T-helper 2 cell treated with Interferon-gamma antibody and Interleukin-4, amounts not matched to agents 100 ng/mL and 5 ng/mL, for 36 hours (primary cell): ENCODE data around the gene DYSF. TPM values are rescaled to one million over a fixed set of nuclear protein-coding genes. Genes with fewer than 3 reads are reported as not detected.

Experiments
- intact Hi-C: fragments of 100-400 bp; cut with micrococcal nuclease; formaldehyde crosslinking; loops from one replicate; pipeline ENCODE4 v1.15.1; 2023
- total RNA-seq: library from RNA; stranded (reverse); gene quantifications from 2 replicates; pipeline ENCODE4 v1.2.3, GENCODE V29; 2022

The DYSF gene
- total RNA-seq, 1 donor from 2014 or later: not detected

DNA sequence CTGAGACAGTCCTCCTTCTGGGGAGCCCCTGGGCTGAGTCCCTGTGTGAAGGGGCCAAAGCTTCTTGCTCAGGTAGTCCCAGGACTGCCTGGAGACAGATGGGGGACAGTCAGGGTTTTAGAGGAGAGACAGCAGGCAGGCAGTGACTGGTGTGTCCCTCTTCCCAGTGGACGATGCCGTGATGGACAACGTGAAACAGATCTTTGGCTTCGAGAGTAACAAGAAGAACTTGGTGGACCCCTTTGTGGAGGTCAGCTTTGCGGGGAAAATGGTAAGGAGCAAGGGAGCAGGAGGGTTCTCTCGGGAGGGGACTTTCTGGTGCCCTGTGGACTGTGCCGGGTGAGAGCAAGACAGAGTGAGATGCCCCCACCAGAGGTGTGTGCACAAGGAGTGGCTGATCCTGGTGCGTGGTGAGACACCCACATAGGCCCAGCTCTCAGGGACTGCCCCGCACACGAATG is 74.8 kb downstream of the DYSF start:
- intact Hi-C loops: no loop called here

DNA sequence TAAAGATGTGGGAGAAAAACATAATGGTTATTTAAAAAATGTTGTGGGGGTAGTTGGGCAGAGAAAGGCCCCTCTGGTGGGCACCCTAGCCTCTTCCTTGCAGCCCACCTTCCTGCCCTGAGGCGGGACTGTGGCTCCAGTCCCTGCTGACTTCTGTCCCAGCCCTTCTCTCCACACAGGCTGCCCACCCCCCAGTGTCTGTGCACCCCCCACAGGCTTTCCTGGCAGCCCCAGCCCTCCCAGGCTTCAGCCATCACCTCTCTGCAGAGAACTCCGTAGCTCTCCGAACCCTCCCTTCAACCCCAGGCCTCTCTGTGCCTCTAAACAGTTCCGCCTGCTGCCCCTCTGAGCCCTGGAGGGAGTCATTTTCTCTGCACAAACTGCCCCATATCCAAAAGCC is 75.4 kb downstream of the DYSF start:
- intact Hi-C loops: no loop called here

DNA sequence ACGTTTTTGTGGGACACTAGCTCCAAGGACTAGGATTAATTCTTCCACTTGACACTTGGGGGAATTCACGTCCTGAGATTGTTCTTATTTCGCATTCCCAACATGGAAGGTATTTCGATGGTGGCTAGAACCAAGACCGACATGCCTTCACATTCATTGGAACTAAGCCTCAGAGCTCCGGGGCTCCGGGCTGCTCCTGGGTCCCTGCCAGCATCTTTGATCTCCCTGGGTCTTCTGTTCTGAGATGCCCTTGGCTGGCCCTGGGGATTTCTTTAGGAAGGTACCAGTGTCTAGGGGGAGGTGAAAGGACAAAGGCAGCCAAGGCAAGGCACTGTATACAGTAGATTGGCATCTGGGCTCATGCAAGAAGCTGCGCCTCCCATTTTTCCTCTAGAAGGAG is 76.8 kb downstream of the DYSF start:
- intact Hi-C loops: no loop called here

DNA sequence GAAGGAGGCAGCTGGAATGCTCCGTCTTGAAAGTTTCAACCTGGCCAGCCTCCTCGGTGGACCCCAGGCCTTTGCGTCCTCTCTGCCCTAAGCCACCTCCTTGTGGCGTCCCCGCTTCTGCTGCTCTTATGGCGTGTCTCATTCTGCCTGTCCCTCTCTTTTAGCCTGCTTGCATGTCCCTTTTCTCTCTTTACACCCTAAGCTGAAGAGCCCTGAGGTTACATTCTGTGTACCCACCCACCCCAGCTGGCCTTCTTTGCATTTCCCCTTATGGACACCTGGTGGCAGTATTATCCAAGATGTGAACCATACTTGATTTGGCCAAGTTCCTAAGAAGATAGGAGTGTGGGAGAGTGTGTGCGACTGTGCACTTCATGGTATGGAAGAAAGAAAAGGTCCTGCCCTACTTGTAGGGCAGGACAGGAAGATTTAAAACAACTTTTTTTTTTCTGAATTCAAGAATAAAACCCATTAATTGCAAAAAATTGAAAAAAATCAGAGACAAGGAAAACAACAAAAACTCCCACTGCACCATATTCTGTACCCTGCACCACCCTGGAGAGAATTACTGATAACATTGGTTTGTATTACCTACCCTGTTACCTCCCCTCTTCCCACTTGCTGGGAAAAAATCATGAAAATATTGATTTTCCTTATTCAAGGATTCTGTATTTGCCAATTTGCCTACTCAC is 77.4 kb downstream of the DYSF start:
- intact Hi-C loops: no loop called here

DNA sequence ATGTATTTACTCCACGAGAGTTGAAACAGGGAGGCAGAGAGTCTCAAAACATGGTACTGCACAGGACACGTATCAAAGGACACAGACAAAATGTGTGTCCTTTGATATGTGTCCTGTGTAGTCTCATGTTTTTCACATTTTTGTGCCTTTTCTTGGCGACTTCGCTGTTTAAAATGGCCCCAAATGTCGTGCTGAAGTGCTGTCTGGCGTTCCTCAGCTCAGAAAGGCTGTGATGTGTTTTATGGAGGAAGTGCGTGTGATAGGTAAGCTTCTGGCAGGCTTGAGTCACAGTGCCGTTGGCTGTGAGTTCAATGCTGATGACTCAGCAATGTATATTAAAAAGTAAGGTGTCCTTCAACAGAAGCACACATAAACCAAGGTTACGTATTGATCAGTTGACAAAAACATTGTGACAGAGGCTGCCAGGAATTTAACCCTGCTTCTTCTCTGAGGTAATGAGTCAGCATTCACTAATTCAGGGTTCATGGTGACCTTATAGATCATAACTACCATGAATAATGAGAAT is 78.2 kb downstream of the DYSF start:
- intact Hi-C loops: no loop called here

DNA sequence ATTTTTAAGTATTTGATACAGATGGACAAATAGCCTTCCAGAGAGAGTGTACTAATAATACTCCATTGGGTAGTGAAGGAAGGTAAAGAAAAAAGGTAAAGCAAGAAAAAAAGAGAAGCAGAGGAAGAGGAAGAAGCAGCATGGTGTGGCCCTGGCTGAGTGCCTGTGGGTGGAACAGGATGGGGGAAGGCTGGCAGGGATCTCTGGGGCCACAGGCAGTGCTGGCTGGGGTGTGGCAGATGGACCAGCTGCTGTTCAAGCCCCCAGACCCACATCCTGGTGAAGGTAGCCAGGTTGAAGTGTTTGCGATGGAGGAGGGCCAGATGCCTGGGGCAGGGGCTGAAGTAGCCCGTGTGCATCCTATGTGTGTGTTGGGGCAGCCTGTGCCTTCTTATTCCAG is 79.0 kb downstream of the DYSF start:
- intact Hi-C loops: no loop called here

DNA sequence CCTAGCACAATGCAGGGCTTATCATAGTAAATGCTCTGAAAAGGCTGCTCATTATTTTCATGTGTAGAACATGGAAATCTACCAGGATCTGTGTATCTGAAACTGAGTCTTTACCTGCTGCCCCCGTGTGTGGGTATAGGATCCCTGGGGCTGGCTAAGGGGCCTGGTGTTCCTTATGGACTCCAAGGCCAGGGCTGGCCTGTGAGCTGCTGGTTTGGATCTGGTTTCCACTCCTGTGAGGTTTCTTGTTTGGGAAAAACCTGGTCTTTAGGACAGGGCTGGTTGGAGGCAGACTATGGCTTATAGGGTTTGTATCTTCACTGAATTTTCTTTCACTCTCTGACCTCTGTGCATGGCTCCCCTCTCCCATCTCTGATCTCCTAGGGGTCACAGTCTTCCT is 80.8 kb downstream of the DYSF start:
- intact Hi-C loops: no loop called here

DNA sequence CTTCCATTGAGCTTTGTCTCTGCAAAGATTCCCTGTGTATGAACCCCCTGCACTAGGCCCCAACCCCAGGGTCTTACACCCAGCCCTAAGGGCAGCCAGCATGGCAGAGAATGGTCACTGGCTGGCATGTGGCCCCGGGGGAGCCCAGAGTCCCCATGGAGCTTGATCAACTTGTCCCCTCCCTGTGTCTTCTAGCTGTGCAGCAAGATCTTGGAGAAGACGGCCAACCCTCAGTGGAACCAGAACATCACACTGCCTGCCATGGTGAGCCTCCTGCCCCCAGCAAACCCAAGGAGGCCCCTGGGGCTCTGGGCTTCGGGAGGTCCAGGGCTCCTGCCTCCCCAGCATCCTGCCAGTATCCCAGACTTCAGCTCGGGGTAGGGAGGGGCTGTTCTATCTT is 81.5 kb downstream of the DYSF start:
- intact Hi-C loops: no loop called here

DNA sequence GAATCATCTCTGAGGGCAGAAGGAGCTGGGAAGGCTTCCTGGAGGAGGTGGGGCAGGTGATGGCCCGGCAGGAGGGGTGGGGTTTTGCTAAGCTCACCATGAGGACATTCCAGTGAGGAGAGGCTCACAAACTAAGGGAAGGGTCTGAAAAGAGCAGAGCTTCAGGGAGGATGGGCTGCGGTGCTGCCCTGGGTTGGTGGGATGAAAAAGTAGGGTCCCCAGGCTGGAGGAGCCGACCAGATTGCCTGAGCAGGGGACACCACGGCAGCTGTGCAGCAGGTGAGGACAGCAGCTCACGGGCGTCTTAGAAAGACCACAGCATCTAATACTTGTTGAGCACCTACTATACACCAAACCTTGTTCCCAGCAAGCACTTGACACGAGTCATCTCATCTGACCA is 82.2 kb downstream of the DYSF start:
- intact Hi-C loops: no loop called here

DNA sequence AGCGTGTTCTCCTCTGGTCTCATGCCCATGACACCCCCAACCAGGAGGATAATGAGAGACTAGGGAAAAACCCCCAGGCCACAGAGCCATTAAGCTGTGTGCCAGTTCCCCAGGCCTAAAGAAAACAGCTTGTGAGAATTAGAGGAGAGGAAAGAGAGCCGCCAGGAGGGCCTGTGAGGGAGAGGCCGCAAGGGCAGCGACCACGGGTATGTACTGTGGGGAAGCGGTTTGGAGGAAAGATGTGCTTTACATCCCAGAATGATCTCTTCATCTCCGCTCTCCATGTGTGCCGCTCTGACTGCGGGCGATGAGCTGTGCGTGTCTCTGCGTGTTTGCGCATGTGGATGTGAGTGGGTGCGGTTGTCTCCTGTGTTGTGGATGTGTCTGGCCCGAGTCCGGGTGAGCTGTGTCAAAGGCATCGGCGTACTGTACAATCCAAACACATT is 82.9 kb downstream of the DYSF start:
- intact Hi-C loops: no loop called here

DNA sequence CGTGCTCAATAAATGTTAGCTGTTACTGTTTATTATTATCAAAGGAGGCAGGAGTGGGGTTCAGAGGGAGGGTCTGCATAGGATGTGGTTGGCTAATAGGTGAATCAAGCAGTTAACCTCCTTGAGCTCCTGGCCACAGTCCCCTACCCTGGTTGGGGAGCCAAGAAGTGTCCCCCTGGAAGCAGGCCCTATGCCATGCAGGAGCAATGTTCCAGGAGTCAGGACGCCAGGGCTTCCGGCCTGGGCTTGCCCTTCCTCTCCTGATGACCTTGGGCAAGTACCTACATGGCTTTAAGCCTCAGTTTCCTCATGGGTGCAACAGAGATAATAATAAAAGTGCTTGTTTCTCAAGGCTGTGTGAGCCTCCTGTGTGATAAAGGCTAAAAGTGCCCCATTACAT is 84.9 kb downstream of the DYSF start:
- intact Hi-C loops: no loop called here

DNA sequence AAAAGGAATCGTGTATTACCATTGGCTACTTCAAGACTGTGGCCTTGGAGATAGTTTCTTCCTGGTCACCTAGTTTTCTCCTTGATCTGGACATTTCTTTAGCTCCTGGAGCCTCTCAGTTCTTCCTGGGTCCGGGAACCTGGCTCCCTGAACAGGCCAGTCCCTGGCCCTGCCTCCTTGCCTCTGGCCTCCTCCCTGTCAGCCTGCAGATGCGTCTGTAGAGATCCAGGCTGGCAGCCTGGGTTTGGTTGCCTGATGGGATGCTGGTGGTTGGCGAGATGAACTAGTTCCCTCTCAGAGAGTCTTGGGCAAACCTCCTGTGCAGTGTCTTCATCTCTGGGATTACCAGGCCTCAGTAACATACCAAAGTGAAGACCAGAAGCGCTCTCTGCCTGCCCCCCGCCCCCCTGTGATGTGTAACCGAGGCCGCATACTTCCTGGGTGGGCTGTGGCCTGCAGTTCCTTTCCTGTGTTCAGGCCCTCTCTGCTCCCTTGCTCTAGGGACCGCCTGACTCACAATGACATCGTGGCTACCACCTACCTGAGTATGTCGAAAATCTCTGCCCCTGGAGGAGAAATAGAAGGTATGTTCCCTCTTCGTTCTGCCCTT is 85.4 kb downstream of the DYSF start:
- intact Hi-C loops: no loop called here

DNA sequence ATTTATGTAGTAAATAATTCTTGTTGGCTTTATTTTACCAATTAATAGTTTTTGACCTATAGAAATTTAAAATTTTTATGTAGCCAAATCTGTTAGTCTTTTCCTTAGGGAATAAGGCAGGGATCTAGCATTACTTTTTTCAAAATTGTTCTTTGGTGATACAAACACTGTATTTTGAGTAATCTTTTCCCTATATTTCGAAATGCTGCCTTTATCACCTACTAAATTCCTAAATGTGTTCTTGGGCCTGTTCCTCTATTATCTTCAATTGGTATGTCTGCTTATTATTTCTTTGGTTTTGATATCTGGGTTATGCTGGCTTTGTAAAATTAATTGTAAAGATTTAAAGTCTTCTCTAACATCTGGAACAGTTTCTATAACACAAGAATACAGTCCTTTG is 87.5 kb downstream of the DYSF start:
- intact Hi-C loops: no loop called here

DNA sequence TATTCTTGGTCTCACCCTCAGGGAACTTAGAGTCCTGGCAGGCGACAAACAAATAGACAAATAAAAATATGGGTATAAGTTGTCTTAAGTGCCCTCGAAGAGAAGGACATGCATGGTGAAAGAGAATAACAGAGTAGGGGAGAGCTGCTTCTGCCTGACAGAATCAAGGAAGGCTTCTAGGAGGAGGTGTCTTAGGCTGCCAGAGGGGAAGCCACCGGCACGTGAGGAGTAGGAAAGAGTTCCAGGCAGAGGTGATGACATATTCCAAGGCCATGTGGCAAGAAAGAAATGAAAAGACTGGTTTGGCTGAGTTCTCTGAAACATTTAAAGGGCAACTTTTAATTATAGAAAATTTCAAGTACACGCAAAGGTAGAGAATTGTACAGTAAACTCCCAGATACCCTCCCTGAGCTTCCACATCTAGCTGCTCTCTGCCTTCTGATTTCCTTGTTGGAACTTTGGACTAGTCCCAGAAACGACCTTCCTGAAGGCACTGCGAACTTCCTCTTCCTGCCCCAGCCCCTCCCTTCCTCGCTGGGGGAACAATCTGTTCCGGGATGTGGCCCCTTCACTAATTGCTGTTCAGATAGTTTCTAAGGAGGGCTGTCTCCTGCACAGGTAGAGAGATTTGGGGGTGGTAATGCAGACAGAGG is 91.7 kb downstream of the DYSF start:
- intact Hi-C loops: loop anchor here (5.0 kb wide), 4 partner anchors 257 to 1202 kb away; no protein-coding TSS in a partner anchor

DNA sequence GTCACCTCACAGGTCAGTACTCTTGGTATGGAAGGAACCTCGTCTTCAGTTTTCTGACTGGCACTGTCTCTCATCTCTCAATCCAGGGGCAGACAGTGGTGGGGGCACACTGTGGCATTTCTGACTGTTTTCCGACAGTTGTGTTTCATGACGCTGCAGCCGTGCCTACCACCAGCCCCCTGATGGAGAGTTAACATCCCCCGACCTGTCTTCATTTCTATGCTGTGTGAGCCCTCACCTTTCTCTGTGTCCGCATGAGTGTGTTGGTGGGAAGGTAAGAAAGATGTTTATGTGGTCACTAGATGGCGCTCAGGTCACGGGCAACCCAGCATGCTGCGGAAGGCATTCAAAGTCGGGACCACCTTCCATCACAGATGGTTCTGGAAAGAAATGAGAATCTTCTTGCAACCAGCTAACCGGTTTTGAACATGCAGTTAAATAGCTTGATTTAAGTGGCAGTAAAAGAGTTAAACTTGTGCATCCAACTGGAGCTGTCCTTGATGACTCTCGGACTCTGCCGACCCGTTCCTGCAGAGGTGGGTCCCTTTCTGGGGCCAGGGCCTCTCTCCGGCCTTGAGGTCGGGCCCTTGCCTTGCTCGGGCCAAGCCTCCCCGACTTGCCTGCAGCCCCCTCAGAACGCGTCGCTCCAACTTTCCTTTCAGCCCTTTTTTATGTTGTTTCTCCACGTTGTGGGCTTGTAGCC is 92.4 kb downstream of the DYSF start:
- intact Hi-C loops: loop anchor here (5.0 kb wide), 4 partner anchors 257 to 1202 kb away; no protein-coding TSS in a partner anchor

DNA sequence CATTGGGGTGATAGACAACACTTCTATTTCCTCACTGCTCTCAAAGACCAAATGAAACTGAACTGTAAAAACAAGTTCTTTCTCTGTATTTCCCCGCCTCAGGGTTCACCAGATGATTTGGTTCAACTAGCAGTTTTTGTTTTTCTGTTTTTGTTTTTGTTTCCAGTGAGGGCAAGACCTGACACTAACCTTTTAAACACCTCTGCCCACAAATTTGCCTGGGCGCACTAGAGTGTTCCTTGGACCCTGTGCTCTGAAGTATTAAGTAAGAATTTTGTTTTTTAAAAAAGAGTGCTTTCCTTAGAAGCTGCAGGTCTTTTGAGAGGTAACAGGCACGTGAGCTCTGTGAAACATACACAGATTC is 92.9 kb downstream of the DYSF start:
- intact Hi-C loops: loop anchor here (5.0 kb wide), 4 partner anchors 256 to 1201 kb away; no protein-coding TSS in a partner anchor

DNA sequence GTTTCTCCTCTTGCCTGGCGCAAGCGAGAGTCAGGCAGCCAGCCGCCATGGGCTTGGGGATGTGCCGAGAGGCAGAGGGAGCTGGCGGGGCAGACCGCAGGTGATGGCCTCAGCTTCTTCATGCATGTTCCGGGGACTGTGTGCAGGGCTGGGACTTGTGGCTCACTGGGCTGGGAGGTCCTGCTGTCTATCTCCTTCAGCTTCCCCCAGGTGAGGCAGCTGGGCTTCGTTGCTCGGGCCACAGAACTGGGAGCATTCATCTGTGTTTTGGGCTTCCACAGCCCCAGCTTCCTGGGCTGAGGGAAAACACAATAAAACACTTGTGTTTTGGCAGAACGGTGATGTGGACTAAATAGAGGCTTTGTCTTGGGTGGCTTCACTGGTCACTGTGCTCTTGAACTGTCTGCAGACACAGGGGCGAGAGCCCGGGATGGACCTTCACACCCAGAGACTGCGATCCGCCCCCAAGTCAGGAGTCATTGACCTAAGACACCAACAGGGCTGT is 93.5 kb downstream of the DYSF start:
- intact Hi-C loops: loop anchor here (5.0 kb wide), 4 partner anchors 255 to 1200 kb away; no protein-coding TSS in a partner anchor

DNA sequence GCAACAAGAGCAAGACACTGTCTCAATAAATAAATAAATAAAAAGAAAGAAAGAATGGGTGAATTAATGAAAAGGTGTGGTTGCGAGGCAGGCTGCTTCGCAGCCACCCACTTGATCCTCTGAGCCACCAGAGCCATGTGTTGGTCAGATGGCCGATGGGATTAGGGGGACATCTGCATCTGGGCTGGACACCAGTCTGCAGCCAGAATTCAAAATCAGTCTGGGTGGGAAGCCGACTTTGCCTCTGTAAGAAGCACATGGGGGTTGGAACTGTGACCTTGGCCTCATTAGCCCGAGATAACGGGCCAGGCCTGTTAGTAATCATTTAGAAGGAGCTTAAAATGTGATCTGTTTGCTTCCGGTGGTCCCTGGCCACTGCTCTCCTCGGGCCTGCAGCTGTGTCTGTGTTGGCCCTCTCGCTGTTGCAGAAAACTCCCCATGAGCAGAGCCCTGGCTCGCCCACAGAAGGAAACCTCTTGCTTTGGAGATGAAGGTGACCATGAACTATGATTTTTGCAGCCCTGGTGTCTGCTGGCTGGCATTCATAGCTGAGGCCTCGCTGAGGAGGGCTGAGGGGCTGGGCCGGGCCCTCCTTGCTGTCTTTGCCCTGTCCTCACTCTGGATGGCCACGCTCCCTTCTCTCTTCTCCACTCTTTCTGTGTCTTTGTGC is 94.4 kb downstream of the DYSF start:
- intact Hi-C loops: loop anchor here (1.0 to 5.0 kb wide), 5 partner anchors 255 to 1200 kb away; no protein-coding TSS in a partner anchor

DNA sequence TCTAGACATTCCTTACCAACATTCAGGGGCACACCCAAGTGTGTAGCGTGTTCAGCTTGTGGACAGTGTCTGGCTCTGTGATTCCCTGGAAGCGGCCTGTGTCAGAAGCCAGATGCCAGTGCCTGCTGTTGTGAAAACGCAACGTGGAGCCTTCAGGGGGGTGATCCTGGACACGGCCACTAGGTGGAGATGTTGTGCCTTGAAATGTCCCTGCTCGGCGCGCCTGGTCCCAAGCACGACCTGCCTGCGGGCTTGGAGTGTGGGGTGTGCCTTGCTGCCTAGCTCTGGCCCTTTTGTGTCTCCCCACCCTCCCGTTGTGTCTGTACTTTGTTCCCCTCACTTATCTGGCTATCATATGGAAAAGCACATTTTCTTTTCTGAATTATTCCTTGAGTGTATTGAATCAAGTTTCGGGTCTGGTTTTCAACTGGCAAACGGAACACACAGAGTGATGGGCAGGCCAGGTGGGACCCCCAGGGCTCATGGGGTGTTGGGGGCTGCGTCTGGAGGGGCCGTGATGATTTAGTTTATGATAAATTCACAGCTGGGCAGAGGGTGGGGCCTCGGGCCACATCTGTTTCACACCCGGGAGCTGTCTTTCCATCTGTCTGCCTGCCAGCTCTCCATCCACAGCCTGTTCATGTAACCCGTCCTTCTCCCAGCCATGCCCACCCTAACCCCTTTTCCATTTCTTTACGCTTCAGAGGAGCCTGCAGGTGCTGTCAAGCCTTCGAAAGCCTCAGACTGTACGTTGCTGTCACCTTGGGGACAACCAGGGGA is 95.5 kb downstream of the DYSF start:
- intact Hi-C loops: loop anchor here (1.0 to 5.0 kb wide), 5 partner anchors 253 to 1198 kb away; no protein-coding TSS in a partner anchor
